ENCODE data around the gene OR56B1.
"Not testable (repeated sequence)": the region's sequence is repeated elsewhere in the genome, so short reads cannot be mapped to it uniquely, and the experiment has no call there.

OR56B1 gene

GRCh38 chr11:5705688-5706087 is 30.6 kb upstream of the OR56B1 start:
- DNase-seq (ENCODE audit: low read depth), result no peak
- TF ChIP-seq, protein P1, sequence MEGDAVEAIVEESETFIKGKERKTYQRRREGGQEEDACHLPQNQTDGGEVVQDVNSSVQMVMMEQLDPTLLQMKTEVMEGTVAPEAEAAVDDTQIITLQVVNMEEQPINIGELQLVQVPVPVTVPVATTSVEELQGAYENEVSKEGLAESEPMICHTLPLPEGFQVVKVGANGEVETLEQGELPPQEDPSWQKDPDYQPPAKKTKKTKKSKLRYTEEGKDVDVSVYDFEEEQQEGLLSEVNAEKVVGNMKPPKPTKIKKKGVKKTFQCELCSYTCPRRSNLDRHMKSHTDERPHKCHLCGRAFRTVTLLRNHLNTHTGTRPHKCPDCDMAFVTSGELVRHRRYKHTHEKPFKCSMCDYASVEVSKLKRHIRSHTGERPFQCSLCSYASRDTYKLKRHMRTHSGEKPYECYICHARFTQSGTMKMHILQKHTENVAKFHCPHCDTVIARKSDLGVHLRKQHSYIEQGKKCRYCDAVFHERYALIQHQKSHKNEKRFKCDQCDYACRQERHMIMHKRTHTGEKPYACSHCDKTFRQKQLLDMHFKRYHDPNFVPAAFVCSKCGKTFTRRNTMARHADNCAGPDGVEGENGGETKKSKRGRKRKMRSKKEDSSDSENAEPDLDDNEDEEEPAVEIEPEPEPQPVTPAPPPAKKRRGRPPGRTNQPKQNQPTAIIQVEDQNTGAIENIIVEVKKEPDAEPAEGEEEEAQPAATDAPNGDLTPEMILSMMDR (conservative IDR thresholded peaks at IDR 0.05; ENCODE audit: low read length), result no peak
- H3K4me3 ChIP-seq (ENCODE audit: low read length), result no peak overlapping the region

DNA sequence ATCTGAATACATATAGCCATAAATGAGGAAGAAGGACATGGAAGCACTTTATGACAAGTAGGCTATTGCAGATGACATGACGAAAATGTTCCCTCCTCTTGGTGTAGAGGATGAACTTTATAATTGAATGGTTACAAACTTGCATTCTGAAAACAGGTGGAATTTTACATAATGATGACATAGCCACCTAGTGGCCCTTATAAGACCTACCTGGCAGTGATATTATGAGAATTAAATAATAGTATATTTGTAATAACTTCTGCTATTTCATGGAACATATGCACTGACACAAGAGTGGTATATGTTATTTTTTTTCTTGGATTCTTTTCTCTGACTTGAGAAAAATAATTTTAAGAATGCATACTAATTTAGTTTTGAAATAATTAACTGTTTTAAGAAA is 23.7 kb upstream of the OR56B1 start:
- no peak for DNase-seq (ENCODE audit: low read depth)
- H3K4me3 ChIP-seq (ENCODE audit: low read length), result no peak overlapping the region
- TF ChIP-seq, protein P1 (conservative IDR thresholded peaks at IDR 0.05; ENCODE audit: low read length), result peak; percentile 42

DNA sequence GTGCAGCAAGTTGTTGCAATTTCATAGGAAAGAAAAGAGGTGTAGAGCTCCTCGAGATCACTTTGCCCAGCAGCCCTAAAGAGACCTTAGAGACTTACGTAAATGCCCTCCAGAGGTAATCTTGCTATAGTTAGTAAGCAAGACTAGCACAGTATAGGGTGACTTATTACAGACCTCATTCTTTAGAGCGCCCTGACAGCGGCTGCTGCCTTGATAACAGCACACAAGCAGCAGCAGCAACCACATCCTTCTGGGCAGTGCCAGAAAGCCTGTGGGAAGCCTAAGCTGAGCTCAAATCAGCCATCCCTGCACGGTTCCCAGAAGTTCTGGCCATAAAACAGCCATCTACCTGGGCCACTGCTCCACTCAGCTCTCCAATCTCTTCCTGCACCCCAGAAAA is 22.6 kb upstream of the OR56B1 start:
- TF ChIP-seq, protein P1 (conservative IDR thresholded peaks at IDR 0.05; ENCODE audit: low read length), result no peak
- H3K4me3 ChIP-seq (ENCODE audit: low read length), result no peak overlapping the region
- no peak for DNase-seq (ENCODE audit: low read depth)

DNA sequence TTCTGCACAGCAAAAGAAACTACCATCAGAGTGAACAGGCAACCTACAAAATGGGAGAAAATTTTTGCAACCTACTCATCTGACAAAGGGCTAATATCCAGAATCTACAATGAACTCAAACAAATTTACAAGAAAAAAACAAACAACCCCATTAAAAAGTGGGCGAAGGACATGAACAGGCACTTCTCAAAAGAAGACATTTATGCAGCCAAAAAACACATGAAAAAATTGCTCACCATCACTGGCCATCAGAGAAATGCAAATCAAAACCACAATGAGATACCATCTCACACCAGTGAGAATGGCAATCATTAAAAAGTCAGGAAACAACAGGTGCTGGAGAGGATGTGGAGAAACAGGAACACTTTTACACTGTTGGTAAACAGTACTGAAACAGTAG is 19.7 kb upstream of the OR56B1 start:
- H3K4me3 ChIP-seq (ENCODE audit: low read length), result not testable (repeated sequence)

DNA sequence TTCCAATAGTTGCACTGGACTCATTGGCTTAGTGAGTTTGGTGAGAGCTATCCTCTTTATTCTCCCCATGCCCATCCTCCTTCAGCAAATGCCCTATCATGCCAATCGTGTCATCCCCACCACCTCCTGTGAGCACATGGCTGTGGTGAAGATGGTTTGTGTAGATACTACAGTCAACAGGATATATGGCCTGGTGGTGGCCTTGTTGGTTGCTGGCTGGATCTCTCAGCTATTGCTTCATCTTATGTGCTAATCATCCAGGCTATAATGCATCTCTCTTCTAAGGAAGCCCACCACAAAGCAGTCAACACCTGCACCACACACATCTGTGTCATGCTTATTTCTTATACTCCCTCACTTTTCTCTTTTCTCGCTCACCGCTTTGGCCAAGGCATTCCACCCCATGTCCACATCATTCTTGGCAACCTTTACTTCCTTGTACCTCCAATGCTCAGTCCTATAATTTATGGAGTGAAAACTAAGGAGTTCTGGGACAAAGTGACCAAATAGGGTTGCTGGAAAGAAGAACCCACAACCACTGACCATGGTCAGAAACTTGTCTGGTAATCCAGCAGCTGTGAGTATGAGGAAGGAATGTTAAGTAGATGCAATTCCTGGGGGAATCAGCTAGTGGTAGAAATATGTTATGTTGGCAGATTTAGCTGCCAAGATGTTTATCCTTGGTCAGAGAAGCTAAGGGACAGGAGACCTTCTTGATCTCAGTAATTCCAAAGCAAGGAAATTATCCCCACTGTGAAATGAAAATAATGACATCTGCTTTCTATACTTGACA is 16.3 kb upstream of the OR56B1 start:
- DNase-seq (ENCODE audit: low read depth), result peak; percentile 70
- TF ChIP-seq, protein P1 (conservative IDR thresholded peaks at IDR 0.05; ENCODE audit: low read length), result no peak
- H3K4me3 ChIP-seq (ENCODE audit: low read length), result no peak overlapping the region

More for the DNA sequence above, 19.7 kb upstream of the OR56B1 start:
- not testable (repeated sequence) for DNase-seq (ENCODE audit: low read depth)

DNA sequence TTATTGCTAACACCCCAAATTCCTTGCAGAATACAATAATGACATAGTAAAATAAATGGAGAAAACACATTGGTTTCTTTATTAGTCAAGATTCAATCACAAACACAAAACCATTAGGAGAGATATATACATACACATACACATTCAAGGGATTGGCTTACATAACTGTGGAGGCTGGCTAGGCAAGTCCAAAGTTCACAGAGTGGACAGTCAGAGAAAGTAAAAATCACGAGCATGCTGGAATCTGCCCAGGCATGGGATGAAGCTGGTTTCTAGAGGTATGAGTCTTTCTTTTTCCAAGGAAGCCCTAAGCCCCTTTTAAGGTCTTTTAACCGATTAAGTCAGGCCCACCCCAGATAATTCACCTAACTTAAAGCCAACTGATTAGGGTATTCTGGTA is 13.6 kb upstream of the OR56B1 start:
- TF ChIP-seq, protein P1 (conservative IDR thresholded peaks at IDR 0.05; ENCODE audit: low read length), result no peak
- H3K4me3 ChIP-seq (ENCODE audit: low read length), result no peak overlapping the region
- no peak for DNase-seq (ENCODE audit: low read depth)

DNA sequence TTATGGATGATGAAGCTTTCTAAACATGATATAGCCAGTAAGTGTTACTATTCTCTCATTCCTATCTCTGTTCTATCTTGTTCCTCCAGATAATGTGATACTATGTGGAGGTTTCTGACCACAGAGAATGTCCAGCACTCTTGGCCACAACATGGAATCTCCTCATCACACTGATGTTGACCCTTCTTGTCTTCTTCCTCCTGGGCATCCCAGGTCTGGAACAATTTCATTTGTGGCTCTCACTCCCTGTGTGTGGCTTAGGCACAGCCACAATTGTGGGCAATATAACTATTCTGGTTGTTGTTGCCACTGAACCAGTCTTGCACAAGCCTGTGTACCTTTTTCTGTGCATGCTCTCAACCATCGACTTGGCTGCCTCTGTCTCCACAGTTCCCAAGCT is 9.9 kb upstream of the OR56B1 start:
- no peak overlapping the region for H3K4me3 ChIP-seq (ENCODE audit: low read length)
- DNase-seq (ENCODE audit: low read depth), result no peak
- TF ChIP-seq, protein P1 (conservative IDR thresholded peaks at IDR 0.05; ENCODE audit: low read length), result no peak

All from AG10803 (cell line).